Sigmoid colon (tissue), 4 donors: ENCODE data around the gene RBFOX1.

Source experiments
- CTCF ChIP-seq, 4 experiments: fragments of 450-650 bp in 3 of 4; fragments of 200-600 bp in 1 of 4; IDR thresholded peaks; one replicate each; pipeline ENCODE4 v1.5.1; 2016 to 2019; ENCODE audit warnings: antibody characterized with exemption in 4 of 4, mild to moderate bottlenecking in 3 of 4, moderate library complexity in 2 of 4
- POLR2A ChIP-seq, 2 donors: fragments of 450-650 bp; IDR thresholded peaks; one replicate each; pipeline ENCODE4 v1.6.1; 2016; ENCODE audit warnings: antibody characterized with exemption in 2 of 2, mild to moderate bottlenecking in 2 of 2, moderate library complexity in 2 of 2
- POLR2AphosphoS5 ChIP-seq, 4 donors: sonication (generic); formaldehyde crosslinking; IDR thresholded peaks; one replicate each; pipeline ENCODE4 v1.6.1; 2017; ENCODE audit warnings: antibody characterized with exemption in 4 of 4

- TF ChIP-seq CTCF (IDR thresholded peaks at IDR 0.05), result no peak
- TF ChIP-seq POLR2A (IDR thresholded peaks at IDR 0.05), result no peak
- TF ChIP-seq POLR2AphosphoS5 (IDR thresholded peaks at IDR 0.05), result no peak
These were observed 18.5 kb upstream of the RBFOX1 start for GRCh38 chr16:7314163-7314562.
